DND-41 (cell line): Measurements from ENCODE around the gene LSM7.

Source experiments
- EZH2 ChIP-seq: IDR thresholded peaks from 3 replicates; pipeline ENCODE4 v1.6.1; 2012; ENCODE audit warnings: borderline replicate concordance, low read depth, mild to moderate bottlenecking, moderate library complexity, low read length, inconsistent platforms; ENCODE audit not compliant: severe bottlenecking
- TF ChIP-seq, protein P1 (sequence below): IDR thresholded peaks from 2 replicates; pipeline ENCODE4 v1.5.1; 2012; ENCODE audit warnings: borderline replicate concordance, low read length, moderate library complexity, mild to moderate bottlenecking; ENCODE audit not compliant: poor library complexity, severe bottlenecking; ENCODE audit errors: extremely low read depth

DNA sequence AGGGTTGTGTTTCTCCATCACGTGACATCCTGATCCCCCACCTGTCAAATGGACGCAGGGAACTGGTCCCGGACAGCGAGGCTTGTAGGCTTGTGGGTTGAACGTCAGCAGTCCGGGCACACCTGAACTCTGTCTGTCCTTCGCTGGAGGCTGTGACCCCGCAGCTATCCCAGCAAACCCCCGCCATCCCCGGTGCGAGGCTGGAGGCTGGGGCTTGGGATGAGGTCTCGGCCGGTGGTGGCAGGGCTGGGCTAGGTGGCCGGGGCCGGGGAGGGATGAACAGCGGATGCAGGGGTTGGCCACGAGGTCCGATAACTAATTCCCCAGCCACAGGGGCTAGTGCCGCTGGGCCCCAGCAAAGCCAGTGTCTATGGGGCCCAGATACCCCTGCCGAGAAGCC is 8.8 kb downstream of the LSM7 start:
- TF ChIP-seq, protein P1, sequence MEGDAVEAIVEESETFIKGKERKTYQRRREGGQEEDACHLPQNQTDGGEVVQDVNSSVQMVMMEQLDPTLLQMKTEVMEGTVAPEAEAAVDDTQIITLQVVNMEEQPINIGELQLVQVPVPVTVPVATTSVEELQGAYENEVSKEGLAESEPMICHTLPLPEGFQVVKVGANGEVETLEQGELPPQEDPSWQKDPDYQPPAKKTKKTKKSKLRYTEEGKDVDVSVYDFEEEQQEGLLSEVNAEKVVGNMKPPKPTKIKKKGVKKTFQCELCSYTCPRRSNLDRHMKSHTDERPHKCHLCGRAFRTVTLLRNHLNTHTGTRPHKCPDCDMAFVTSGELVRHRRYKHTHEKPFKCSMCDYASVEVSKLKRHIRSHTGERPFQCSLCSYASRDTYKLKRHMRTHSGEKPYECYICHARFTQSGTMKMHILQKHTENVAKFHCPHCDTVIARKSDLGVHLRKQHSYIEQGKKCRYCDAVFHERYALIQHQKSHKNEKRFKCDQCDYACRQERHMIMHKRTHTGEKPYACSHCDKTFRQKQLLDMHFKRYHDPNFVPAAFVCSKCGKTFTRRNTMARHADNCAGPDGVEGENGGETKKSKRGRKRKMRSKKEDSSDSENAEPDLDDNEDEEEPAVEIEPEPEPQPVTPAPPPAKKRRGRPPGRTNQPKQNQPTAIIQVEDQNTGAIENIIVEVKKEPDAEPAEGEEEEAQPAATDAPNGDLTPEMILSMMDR = no peak
- no peak for TF ChIP-seq EZH2
